WTC11 (cell line): ENCODE results near the gene CCNA1. TPM values are rescaled to one million over a fixed set of nuclear protein-coding genes. Genes with fewer than 3 reads are reported as not detected.

Experiments used
- ATAC-seq: fragments of 200-7000 bp; cut with Tn5 transposase; 2 replicates; pipeline ENCODE4 v1.10.0; 2021; ENCODE audit warnings: mild to moderate bottlenecking, moderate library complexity
- Bru-seq: library from RNA; stranded (reverse); fragments of 400-500 nt; gene quantifications from one replicate; lab custom pipeline; 2021; lab: Mats Ljungman, UMichigan
- CTCF ChIA-PET: fragments of 300-600 bp; sonication (Branson Sonifier 250); formaldehyde crosslinking; loops from one replicate; lab custom pipeline; 2021; ENCODE audit warnings: antibody characterized with exemption; lab: Charles Lee
- POLR2A ChIA-PET: fragments of 350-600 bp; sonication (Branson Sonifier 250); formaldehyde crosslinking; loops from one replicate; lab custom pipeline; 2021; ENCODE audit warnings: antibody characterized with exemption; lab: Charles Lee
- DNase-seq: peaks from one replicate; pipeline ENCODE4 v3.0.0; 2021; ENCODE audit warnings: low spot score
- H3K27ac Mint-ChIP-seq: 2 replicates; pipeline ENCODE4 v1.8.0; 2021; ENCODE audit warnings: mixed read lengths
- H3K27me3 Mint-ChIP-seq: 2 replicates; pipeline ENCODE4 v1.8.0; 2021; ENCODE audit warnings: low read depth, mild to moderate bottlenecking, moderate library complexity, mixed read lengths
- H3K36me3 Mint-ChIP-seq: 2 replicates; pipeline ENCODE4 v1.8.0; 2021; ENCODE audit warnings: mixed read lengths
- H3K4me1 Mint-ChIP-seq: 2 replicates; pipeline ENCODE4 v1.8.0; 2022; ENCODE audit warnings: mixed read lengths
- H3K4me3 Mint-ChIP-seq: 2 replicates; pipeline ENCODE4 v1.8.0; 2021; ENCODE audit warnings: mild to moderate bottlenecking, moderate library complexity, mixed read lengths
- H3K9me3 Mint-ChIP-seq: 2 replicates; pipeline ENCODE4 v1.8.0; 2021; ENCODE audit warnings: mixed read lengths
- ATF1 ChIP-seq: sonication (generic); formaldehyde crosslinking; IDR thresholded peaks from 2 replicates; pipeline ENCODE4 v1.8.1; 2023; ENCODE audit warnings: mild to moderate bottlenecking, moderate library complexity, missing genetic modification reagents
- CREM ChIP-seq: sonication (generic); formaldehyde crosslinking; IDR thresholded peaks from 2 replicates; pipeline ENCODE4 v1.8.1; 2022; ENCODE audit warnings: mild to moderate bottlenecking, missing genetic modification reagents, moderate library complexity
- FOXK1 ChIP-seq: sonication (generic); formaldehyde crosslinking; IDR thresholded peaks from 2 replicates; pipeline ENCODE4 v1.8.0; 2022; ENCODE audit warnings: mild to moderate bottlenecking, moderate library complexity, missing genetic modification reagents
- IRF2 ChIP-seq: sonication (generic); formaldehyde crosslinking; IDR thresholded peaks from 2 replicates; pipeline ENCODE4 v1.8.0; 2022; ENCODE audit warnings: low read depth, missing genetic modification reagents, borderline replicate concordance
- KAT7 ChIP-seq: sonication (generic); formaldehyde crosslinking; IDR thresholded peaks from 2 replicates; pipeline ENCODE4 v1.8.1; 2023; ENCODE audit warnings: missing genetic modification reagents, mild to moderate bottlenecking, borderline replicate concordance
- MXD4 ChIP-seq: fragments of 250-450 bp; sonication (Bioruptor Pico); IDR thresholded peaks from 2 replicates; pipeline ENCODE4 v1.8.0; 2021; ENCODE audit warnings: mild to moderate bottlenecking, moderate library complexity, borderline replicate concordance
- NFYB ChIP-seq: sonication (generic); formaldehyde crosslinking; conservative IDR thresholded peaks from 2 replicates; pipeline ENCODE4 v1.8.0; 2022; ENCODE audit warnings: low read depth, missing genetic modification reagents
- NR1H2 ChIP-seq: sonication (generic); formaldehyde crosslinking; IDR thresholded peaks from 2 replicates; pipeline ENCODE4 v1.9.0; 2021; ENCODE audit warnings: mild to moderate bottlenecking, moderate library complexity, missing genetic modification reagents
- RELA ChIP-seq: sonication (generic); formaldehyde crosslinking; IDR thresholded peaks from 2 replicates; pipeline ENCODE4 v1.8.1; 2022; ENCODE audit warnings: missing genetic modification reagents, mild to moderate bottlenecking, borderline replicate concordance
- SP1 ChIP-seq: sonication (generic); formaldehyde crosslinking; conservative IDR thresholded peaks from 2 replicates; pipeline ENCODE4 v1.8.1; 2022; ENCODE audit warnings: missing genetic modification reagents
- ZNF219 ChIP-seq: sonication (generic); formaldehyde crosslinking; IDR thresholded peaks from 2 replicates; pipeline ENCODE4 v1.8.0; 2023; ENCODE audit warnings: missing genetic modification reagents, mild to moderate bottlenecking, borderline replicate concordance
- ZNF232 ChIP-seq: sonication (generic); formaldehyde crosslinking; IDR thresholded peaks from 2 replicates; pipeline ENCODE4 v1.8.0; 2022; ENCODE audit warnings: mild to moderate bottlenecking, missing genetic modification reagents
- long read RNA-seq, 3 experiments: library from RNA in 1 of 3; library from capped mRNA in 1 of 3; library from polyadenylated mRNA in 1 of 3; unstranded in 2 of 3; stranded (forward) in 1 of 3; transcript quantifications; one replicate each; pipeline ENCODE4 v2.0.0, GENCODE V29; 2021
- total RNA-seq: library from RNA; stranded (reverse); gene quantifications from 3 replicates; pipeline ENCODE4 v1.2.3, GENCODE V29; 2021
- TF ChIP-seq, protein P1 (sequence below): sonication (generic); formaldehyde crosslinking; IDR thresholded peaks from 2 replicates; pipeline ENCODE4 v1.8.1; 2023; ENCODE audit warnings: mild to moderate bottlenecking, missing genetic modification reagents, moderate library complexity
- TF ChIP-seq, protein P2 (sequence below): sonication (generic); formaldehyde crosslinking; IDR thresholded peaks from 2 replicates; pipeline ENCODE4 v1.8.0; 2022; ENCODE audit warnings: mild to moderate bottlenecking, missing genetic modification reagents
- TF ChIP-seq, protein P3 (sequence below): sonication (generic); formaldehyde crosslinking; IDR thresholded peaks from 2 replicates; pipeline ENCODE4 v1.8.0; 2023; ENCODE audit warnings: missing genetic modification reagents, mild to moderate bottlenecking, borderline replicate concordance
- TF ChIP-seq, protein P4 (sequence below): sonication (generic); formaldehyde crosslinking; IDR thresholded peaks from 2 replicates; pipeline ENCODE4 v1.8.1; 2022; ENCODE audit warnings: mild to moderate bottlenecking, moderate library complexity, missing genetic modification reagents

CCNA1 gene
- total RNA-seq (2.7 to 3.8 TPM (median 3.4 TPM) in 3 replicates), Bru-seq, nascent RNA (percentile 36 among the genes with signal in this experiment)
- long read RNA-seq, experiment 1, transcript CCNA1-203 (9 exons, 1,699 nt) = minor isoform, 5 of 13 reads
- long read RNA-seq, experiment 1, transcript CCNA1-201 (9 exons, 1,879 nt) = major isoform, 7 of 13 reads
- long read RNA-seq, experiment 1, partial matches to known transcripts = 0 of 13 reads
- long read RNA-seq, experiment 1, other reads (novel, unspliced or antisense) = 1 of 13 reads
- long read RNA-seq, experiment 2, partial matches to known transcripts = 1 of 7 reads
- long read RNA-seq, experiment 2, other reads (novel, unspliced or antisense) = 0 of 7 reads
- long read RNA-seq, experiment 3, transcript CCNA1-203 (9 exons, 1,699 nt) = major isoform, 6 of 12 reads
- long read RNA-seq, experiment 3, partial matches to known transcripts = 1 of 12 reads
- long read RNA-seq, experiment 3, other reads (novel, unspliced or antisense) = 1 of 12 reads

DNA sequence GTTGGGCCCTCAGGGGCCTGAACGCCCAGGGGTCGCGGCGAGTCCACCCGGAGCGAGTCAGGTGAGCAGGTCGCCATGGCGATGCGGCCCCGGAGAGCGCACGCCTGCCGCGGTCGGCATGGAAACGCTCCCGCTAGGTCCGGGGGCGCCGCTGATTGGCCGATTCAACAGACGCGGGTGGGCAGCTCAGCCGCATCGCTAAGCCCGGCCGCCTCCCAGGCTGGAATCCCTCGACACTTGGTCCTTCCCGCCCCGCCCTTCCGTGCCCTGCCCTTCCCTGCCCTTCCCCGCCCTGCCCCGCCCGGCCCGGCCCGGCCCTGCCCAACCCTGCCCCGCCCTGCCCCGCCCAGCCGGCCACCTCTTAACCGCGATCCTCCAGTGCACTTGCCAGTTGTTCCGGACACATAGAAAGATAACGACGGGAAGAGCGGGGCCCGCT, at the start of gene CCNA1:
Gene CCNA1 (plus strand): TSS at position 390 of the 439 bp plus-strand sequence. CDS start 562 bp downstream, outside the sequence.
- CTCF ChIA-PET = interaction anchor here (1.0 to 2.2 kb wide), 4 partner anchors 21 to 409 kb away, joined by 3 to 11 read pairs (median 6); partner anchors contain the start of gene SPART
- ATAC-seq = peak; percentile 92
- Mint-ChIP-seq H3K27ac (no peak within 1 kb of the TSS), H3K27me3 (peaks cover 68% of the 10 kb centered on the region), H3K9me3 (no peaks in the 10 kb centered on the region), H3K4me1 (peaks cover 19% of the 10 kb centered on the region), H3K4me3 (peak within 1 kb of the TSS; percentile 81), H3K36me3 (no peaks in the 10 kb centered on the region)
- DNase-seq = peak; percentile 89
- no peak for TF ChIP-seq RELA
- TF ChIP-seq, protein P1, sequence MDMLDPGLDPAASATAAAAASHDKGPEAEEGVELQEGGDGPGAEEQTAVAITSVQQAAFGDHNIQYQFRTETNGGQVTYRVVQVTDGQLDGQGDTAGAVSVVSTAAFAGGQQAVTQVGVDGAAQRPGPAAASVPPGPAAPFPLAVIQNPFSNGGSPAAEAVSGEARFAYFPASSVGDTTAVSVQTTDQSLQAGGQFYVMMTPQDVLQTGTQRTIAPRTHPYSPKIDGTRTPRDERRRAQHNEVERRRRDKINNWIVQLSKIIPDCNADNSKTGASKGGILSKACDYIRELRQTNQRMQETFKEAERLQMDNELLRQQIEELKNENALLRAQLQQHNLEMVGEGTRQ (CRISPR knock-in tag) = peak; percentile 84
- TF ChIP-seq SP1 (CRISPR knock-in tag) = peak; percentile 40; the same call in 1 of the 2 replicates
- TF ChIP-seq, protein P2, sequence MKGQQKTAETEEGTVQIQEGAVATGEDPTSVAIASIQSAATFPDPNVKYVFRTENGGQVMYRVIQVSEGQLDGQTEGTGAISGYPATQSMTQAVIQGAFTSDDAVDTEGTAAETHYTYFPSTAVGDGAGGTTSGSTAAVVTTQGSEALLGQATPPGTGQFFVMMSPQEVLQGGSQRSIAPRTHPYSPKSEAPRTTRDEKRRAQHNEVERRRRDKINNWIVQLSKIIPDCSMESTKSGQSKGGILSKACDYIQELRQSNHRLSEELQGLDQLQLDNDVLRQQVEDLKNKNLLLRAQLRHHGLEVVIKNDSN (CRISPR knock-in tag) = peak; percentile 77
- TF ChIP-seq NFYB (CRISPR knock-in tag) = peak; percentile 56; the same call in 1 of the 2 replicates
- 0 out of 2 replicates have a peak, but pooled peaks have one; percentile 14 for TF ChIP-seq ATF1 (CRISPR knock-in tag)
- TF ChIP-seq KAT7 (CRISPR knock-in tag) = peak; percentile 30; the same call in 1 of the 2 replicates
- TF ChIP-seq, protein P3, sequence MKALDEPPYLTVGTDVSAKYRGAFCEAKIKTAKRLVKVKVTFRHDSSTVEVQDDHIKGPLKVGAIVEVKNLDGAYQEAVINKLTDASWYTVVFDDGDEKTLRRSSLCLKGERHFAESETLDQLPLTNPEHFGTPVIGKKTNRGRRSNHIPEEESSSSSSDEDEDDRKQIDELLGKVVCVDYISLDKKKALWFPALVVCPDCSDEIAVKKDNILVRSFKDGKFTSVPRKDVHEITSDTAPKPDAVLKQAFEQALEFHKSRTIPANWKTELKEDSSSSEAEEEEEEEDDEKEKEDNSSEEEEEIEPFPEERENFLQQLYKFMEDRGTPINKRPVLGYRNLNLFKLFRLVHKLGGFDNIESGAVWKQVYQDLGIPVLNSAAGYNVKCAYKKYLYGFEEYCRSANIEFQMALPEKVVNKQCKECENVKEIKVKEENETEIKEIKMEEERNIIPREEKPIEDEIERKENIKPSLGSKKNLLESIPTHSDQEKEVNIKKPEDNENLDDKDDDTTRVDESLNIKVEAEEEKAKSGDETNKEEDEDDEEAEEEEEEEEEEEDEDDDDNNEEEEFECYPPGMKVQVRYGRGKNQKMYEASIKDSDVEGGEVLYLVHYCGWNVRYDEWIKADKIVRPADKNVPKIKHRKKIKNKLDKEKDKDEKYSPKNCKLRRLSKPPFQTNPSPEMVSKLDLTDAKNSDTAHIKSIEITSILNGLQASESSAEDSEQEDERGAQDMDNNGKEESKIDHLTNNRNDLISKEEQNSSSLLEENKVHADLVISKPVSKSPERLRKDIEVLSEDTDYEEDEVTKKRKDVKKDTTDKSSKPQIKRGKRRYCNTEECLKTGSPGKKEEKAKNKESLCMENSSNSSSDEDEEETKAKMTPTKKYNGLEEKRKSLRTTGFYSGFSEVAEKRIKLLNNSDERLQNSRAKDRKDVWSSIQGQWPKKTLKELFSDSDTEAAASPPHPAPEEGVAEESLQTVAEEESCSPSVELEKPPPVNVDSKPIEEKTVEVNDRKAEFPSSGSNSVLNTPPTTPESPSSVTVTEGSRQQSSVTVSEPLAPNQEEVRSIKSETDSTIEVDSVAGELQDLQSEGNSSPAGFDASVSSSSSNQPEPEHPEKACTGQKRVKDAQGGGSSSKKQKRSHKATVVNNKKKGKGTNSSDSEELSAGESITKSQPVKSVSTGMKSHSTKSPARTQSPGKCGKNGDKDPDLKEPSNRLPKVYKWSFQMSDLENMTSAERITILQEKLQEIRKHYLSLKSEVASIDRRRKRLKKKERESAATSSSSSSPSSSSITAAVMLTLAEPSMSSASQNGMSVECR (CRISPR knock-in tag) = peak; percentile 25; the same call in 1 of the 2 replicates
- TF ChIP-seq ZNF219 (CRISPR knock-in tag) = no peak
- no peak for TF ChIP-seq IRF2
- peak; percentile 33; the same call in 1 of the 2 replicates for TF ChIP-seq FOXK1 (CRISPR knock-in tag)
- TF ChIP-seq, protein P4, sequence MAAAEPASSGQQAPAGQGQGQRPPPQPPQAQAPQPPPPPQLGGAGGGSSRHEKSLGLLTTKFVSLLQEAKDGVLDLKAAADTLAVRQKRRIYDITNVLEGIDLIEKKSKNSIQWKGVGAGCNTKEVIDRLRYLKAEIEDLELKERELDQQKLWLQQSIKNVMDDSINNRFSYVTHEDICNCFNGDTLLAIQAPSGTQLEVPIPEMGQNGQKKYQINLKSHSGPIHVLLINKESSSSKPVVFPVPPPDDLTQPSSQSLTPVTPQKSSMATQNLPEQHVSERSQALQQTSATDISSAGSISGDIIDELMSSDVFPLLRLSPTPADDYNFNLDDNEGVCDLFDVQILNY (CRISPR knock-in tag) = 0 out of 2 replicates have a peak, but pooled peaks have one; percentile 44
- no peak for TF ChIP-seq ZNF232 (CRISPR knock-in tag)
- POLR2A ChIA-PET = interaction anchor here (1.2 kb wide), 1 partner anchor 11 kb away, joined by 3 read pairs; no protein-coding TSS in a partner anchor

DNA sequence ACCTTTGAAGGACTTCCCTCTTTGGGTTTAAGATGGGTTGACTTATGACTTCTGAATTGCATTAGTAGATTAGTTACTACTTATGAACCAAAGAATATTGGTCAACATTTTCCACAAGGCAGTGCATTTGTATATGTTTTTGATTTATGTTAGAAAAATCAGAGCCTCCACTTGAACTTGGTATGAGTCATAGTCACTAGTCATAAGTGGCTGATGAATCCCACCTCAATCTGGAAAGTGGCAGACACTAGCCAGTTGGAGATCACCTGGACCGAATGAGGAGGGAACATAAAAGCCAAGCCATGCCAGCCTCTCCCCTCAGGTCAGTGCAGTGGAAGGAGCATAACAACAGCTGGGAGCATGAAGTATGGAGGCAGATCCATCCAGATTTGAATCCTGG, 46.8 kb upstream of the CCNA1 start:
- H3K27ac Mint-ChIP-seq = no peak overlapping the region
- H3K36me3 Mint-ChIP-seq = peaks cover 8% of the 10 kb centered on the region
- POLR2A ChIA-PET = no interaction called here
- CTCF ChIA-PET = no interaction called here
- TF ChIP-seq CREM = no peak
- no peak for TF ChIP-seq NFYB (CRISPR knock-in tag)
- no peak for TF ChIP-seq NR1H2 (CRISPR knock-in tag)
- no peak for TF ChIP-seq MXD4 (CRISPR knock-in tag)
- TF ChIP-seq FOXK1 (CRISPR knock-in tag) = no peak
- DNase-seq = no peak
- no peaks in the 10 kb centered on the region for H3K4me1 Mint-ChIP-seq
- H3K27me3 Mint-ChIP-seq = no peaks in the 10 kb centered on the region
- H3K4me3 Mint-ChIP-seq = no peak overlapping the region
- H3K9me3 Mint-ChIP-seq = peaks cover 22% of the 10 kb centered on the region
- no peak for ATAC-seq
